GM06990 (cell line): ENCODE measurements around the gene SLC6A2.
"Not testable (repeated sequence)": the region's sequence is repeated elsewhere in the genome, so short reads cannot be mapped to it uniquely, and the experiment has no call there.

Source experiments
- DNase-seq: peaks from one replicate; pipeline ENCODE4 v3.0.0-alpha.2; 2011; ENCODE audit not compliant: insufficient read length; ENCODE audit errors: extremely low read depth
- H3K27me3 ChIP-seq: replicated peaks from 2 replicates; pipeline ENCODE4 v1.6.0; 2011; ENCODE audit warnings: low read length; ENCODE audit not compliant: control insufficient read depth, insufficient read depth
- H3K36me3 ChIP-seq: 2 replicates; pipeline ENCODE4 v1.5.1; 2011; ENCODE audit warnings: low read length; ENCODE audit not compliant: control insufficient read depth, insufficient read depth
- H3K4me3 ChIP-seq: replicated peaks from 2 replicates; pipeline ENCODE4 v1.5.1; 2011; ENCODE audit warnings: low read depth, mild to moderate bottlenecking, control low read depth, low read length
- CTCF ChIP-seq: IDR thresholded peaks from 2 replicates; pipeline ENCODE4 v1.5.1; 2011; ENCODE audit warnings: low read length, control low read depth, mild to moderate bottlenecking, inconsistent platforms; ENCODE audit not compliant: insufficient read depth, poor library complexity, severe bottlenecking

SLC6A2 gene

GRCh38 chr16:55655897-55656681 lies at the start of gene SLC6A2:
Gene SLC6A2, plus strand, starts transcription at chr16:55655988. Its CDS starts 707 bp downstream, at chr16:55656695.
- TF ChIP-seq CTCF: no peak
- Histone ChIP-seq H3K36me3 (no peaks in the 10 kb centered on the region), H3K27me3 (no peaks in the 10 kb centered on the region), H3K4me3 (no peak within 1 kb of the TSS)
- DNase-seq: peak; percentile 11

GRCh38 chr16:55613613-55614335 lies 42.0 kb upstream of the SLC6A2 start:
- Histone ChIP-seq H3K36me3 (no peaks in the 10 kb centered on the region), H3K27me3 (no peaks in the 10 kb centered on the region), H3K4me3 (no peak overlapping the region)
- no peak for TF ChIP-seq CTCF
- DNase-seq: no peak

- H3K27me3 ChIP-seq: no peaks in the 10 kb centered on the region
- no peaks in the 10 kb centered on the region for H3K36me3 ChIP-seq
- DNase-seq: no peak
- no peak overlapping the region for H3K4me3 ChIP-seq
- no peak for TF ChIP-seq CTCF
Observed at GRCh38 chr16:55615071-55615470, 40.7 kb upstream of the SLC6A2 start.

GRCh38 chr16:55615670-55616069 lies 40.1 kb upstream of the SLC6A2 start:
- H3K27me3 ChIP-seq, H3K36me3 ChIP-seq, DNase-seq, H3K4me3 ChIP-seq: not testable (repeated sequence)

- DNase-seq: no peak
- no peak overlapping the region for H3K4me3 ChIP-seq
- no peak for TF ChIP-seq CTCF
- no peaks in the 10 kb centered on the region for H3K27me3 ChIP-seq
- no peaks in the 10 kb centered on the region for H3K36me3 ChIP-seq
Observed at GRCh38 chr16:55621771-55622170, 34.0 kb upstream of the SLC6A2 start.

- Histone ChIP-seq H3K36me3 (no peaks in the 10 kb centered on the region), H3K27me3 (no peaks in the 10 kb centered on the region), H3K4me3 (no peak overlapping the region)
- no peak for TF ChIP-seq CTCF
- DNase-seq: no peak
Observed at GRCh38 chr16:55622272-55622671, 33.5 kb upstream of the SLC6A2 start.
